Measurements from ENCODE around the gene ZFP42. TPM values are rescaled to one million over a fixed set of nuclear protein-coding genes. Genes with fewer than 3 reads are reported as not detected.

The ZFP42 gene
- total RNA-seq, 1 donor from 2014 or later: not detected

DNA sequence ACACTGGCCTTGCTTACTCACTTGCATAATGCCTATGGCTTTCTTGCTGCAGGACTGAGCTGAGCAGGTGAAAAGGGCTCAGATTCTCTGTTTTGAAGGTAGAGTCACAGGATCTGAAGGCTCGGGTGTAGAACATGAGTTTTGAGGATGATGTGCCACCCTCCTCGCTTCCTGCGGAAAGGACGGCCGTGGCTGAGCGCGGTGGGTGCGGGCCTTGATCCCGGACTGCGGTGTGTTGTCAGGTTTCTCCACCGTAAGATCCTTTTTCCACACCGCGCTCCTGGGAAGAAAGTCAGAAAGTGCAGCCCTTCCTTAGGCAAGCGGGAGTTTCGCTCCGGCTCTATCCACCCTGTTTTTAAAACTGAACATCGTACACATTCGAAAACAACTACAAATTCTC lies 36.2 kb downstream of the ZFP42 start:
- no peaks in the 10 kb centered on the region for H3K27me3 ChIP-seq (ENCODE audit: low read depth)
- H3K4me1 ChIP-seq: no peaks in the 10 kb centered on the region
- intact Hi-C loops (cut with DNase I): no loop called here
- no peaks in the 10 kb centered on the region for H3K36me3 ChIP-seq
- no peak for DNase-seq
- no peak overlapping the region for H3K27ac ChIP-seq
- ATAC-seq: no peak
- H3K9me3 ChIP-seq: no peaks in the 10 kb centered on the region
- no peak overlapping the region for H3K4me3 ChIP-seq
- TF ChIP-seq CTCF (IDR thresholded peaks at IDR 0.05): no peak

DNA sequence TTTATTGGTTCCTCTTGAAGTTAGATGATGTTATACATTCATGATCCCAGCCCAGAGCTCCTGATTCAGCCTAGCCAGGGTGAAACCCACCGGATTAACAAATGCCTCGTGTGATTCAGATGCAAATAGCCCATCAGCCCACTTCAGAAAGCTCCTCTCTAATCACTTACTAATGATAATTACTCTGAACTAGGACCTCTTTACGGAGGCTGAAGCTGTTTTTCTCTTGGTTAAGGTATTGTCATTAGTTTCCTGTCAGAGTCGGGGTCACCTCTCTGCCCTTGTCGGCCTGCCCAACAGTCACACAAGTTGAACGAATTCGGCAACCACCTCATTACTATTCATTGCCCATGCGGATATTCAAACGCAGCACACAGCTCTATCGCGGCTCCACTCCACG lies 36.6 kb downstream of the ZFP42 start:
- ATAC-seq (no peak), DNase-seq (no peak)
- H3K27ac ChIP-seq: no peak overlapping the region
- H3K4me1 ChIP-seq: no peaks in the 10 kb centered on the region
- TF ChIP-seq CTCF (IDR thresholded peaks at IDR 0.05): no peak
- intact Hi-C loops (cut with DNase I): no loop called here
- no peaks in the 10 kb centered on the region for H3K9me3 ChIP-seq
- no peaks in the 10 kb centered on the region for H3K36me3 ChIP-seq
- H3K4me3 ChIP-seq: no peak overlapping the region
- H3K27me3 ChIP-seq (ENCODE audit: low read depth): no peaks in the 10 kb centered on the region

DNA sequence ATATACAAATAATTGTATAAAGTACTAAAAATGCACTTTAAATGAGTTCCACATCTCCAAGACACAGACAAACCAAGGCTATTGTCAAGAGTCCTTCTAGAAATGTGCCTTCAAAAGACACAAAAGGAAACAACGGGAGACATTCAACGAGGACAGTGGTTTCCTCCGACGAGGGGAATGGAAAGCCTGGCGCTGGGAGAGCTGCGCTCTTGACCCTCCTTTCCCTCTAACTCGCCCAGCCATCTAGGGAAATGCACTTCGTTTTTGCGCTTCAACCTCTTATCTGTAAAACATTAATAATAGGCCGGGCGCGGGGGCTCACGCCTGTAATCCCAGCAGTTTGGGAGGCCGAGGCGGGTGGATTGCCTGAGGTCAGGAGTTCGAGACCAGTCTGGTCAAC lies 37.0 kb downstream of the ZFP42 start:
- TF ChIP-seq CTCF (IDR thresholded peaks at IDR 0.05): no peak
- ATAC-seq: no peak
- no peak overlapping the region for H3K4me3 ChIP-seq

GRCh38 chr4:188037003-188037713 lies 41.6 kb downstream of the ZFP42 start:
- Histone ChIP-seq H3K4me1 (no peaks in the 10 kb centered on the region), H3K4me3 (no peak overlapping the region), H3K27me3 (ENCODE audit: low read depth) (no peaks in the 10 kb centered on the region), H3K27ac (no peak overlapping the region), H3K36me3 (no peaks in the 10 kb centered on the region), H3K9me3 (no peaks in the 10 kb centered on the region)
- no peak for TF ChIP-seq CTCF (IDR thresholded peaks at IDR 0.05)
- ATAC-seq (no peak), DNase-seq (no peak)
- intact Hi-C loops (cut with DNase I): no loop called here

More for the DNA sequence above, 37.0 kb downstream of the ZFP42 start:
- Histone ChIP-seq H3K9me3 (no peaks in the 10 kb centered on the region), H3K27ac (no peak overlapping the region), H3K27me3 (ENCODE audit: low read depth) (no peaks in the 10 kb centered on the region), H3K4me1 (no peaks in the 10 kb centered on the region), H3K36me3 (no peaks in the 10 kb centered on the region)
- intact Hi-C loops (cut with DNase I): no loop called here
- no peak for DNase-seq

- no peak for ATAC-seq
These were observed 46.1 kb downstream of the ZFP42 start for GRCh38 chr4:188041721-188042120.

More at GRCh38 chr4:188041721-188042120, 46.1 kb downstream of the ZFP42 start:
- Histone ChIP-seq H3K4me1 (no peaks in the 10 kb centered on the region), H3K27ac (no peak overlapping the region), H3K9me3 (no peaks in the 10 kb centered on the region), H3K27me3 (ENCODE audit: low read depth) (no peaks in the 10 kb centered on the region), H3K4me3 (no peak overlapping the region), H3K36me3 (no peaks in the 10 kb centered on the region)
- intact Hi-C loops (cut with DNase I): no loop called here
- TF ChIP-seq CTCF (IDR thresholded peaks at IDR 0.05): no peak
- DNase-seq: no peak
